H1 (cell line): ENCODE results near the gene SYDE2. TPM values are rescaled to one million over a fixed set of nuclear protein-coding genes. Genes with fewer than 3 reads are reported as not detected.

Experiments used
- GABPA ChIP-seq: IDR thresholded peaks from 2 replicates; pipeline ENCODE4 v1.6.1; 2011; ENCODE audit warnings: mild to moderate bottlenecking, low read length, moderate library complexity, borderline replicate concordance; ENCODE audit not compliant: insufficient read depth
- POLR2A ChIP-seq, 2 experiments: IDR thresholded peaks; 1 replicate in 1 of 2; 2 replicates in 1 of 2; pipeline ENCODE4 v1.6.1; 2011; ENCODE audit warnings: low read depth in 2 of 2, low read length in 2 of 2, mild to moderate bottlenecking in 2 of 2; ENCODE audit errors: control extremely low read depth in 1 of 2
- polyA plus RNA-seq, 7 experiments: library from polyadenylated mRNA; depleted of rRNA in 3 of 7; stranded (reverse) in 5 of 7; unstranded in 2 of 7; fragments of >200 nt in 5 of 7; fragments of 200-250 nt in 2 of 7; gene quantifications; 1 replicate in 5 of 7; 2 replicates in 1 of 7; 4 replicates in 1 of 7; pipeline versions ENCODE4 v1.2.1 to v1.2.3, GENCODE V29; 2011 to 2013; ENCODE audit warnings: missing spikeins in 2 of 7, mixed read lengths in 2 of 7
- total RNA-seq: library from RNA; stranded (reverse); fragmentation: NEBNext Ultra II Directional; extraction: Animal tissue kit (Norgen Biotek cat#: 25700); gene quantifications from 2 replicates; pipeline ENCODE4 v1.2.1, GENCODE V29; 2021

The SYDE2 gene
- total and polyA plus RNA-seq, 2 of the 8 experiments (the other 6 are each of a cell fraction or from before 2014, with no cell fraction given), result 1.6 to 14.6 TPM

GRCh38 chr1:85128316-85128715 lies 72.5 kb downstream of the SYDE2 start (continued):
- TF ChIP-seq GABPA (no peak), POLR2A (IDR thresholded peaks at IDR 0.05; ENCODE audit: control extremely low read depth in 1 of 2, low read depth in 2 of 2, low read length in 2 of 2) (no peak)
